K562 (cell line): ENCODE measurements around the gene PTPRG. TPM values are rescaled to one million over a fixed set of nuclear protein-coding genes. Genes with fewer than 3 reads are reported as not detected.

Experiments
- ATAC-seq: fragments of 200-7000 bp; cut with Tn5 transposase; 3 replicates; pipeline ENCODE4 v1.9.1; 2020; ENCODE audit warnings: moderate library complexity
- BruUV-seq: library from RNA; stranded (reverse); fragments of 400-500 nt; replicated peaks from 2 replicates; lab custom pipeline; 2021; lab: Mats Ljungman, UMichigan
- CTCF ChIA-PET: fragments of 300-600 bp; formaldehyde crosslinking; extraction: SDS; loops from one replicate; lab custom pipeline; 2021; ENCODE audit warnings: low intra/inter-chr PET ratio; lab: Yijun Ruan, JAX
- POLR2A ChIA-PET: fragments of 300-600, 350-650 bp; sonication (Branson Sonifier 250); formaldehyde crosslinking; extraction: SDS; loops from one replicate; lab custom pipeline; 2021; ENCODE audit warnings: antibody characterized with exemption, inconsistent platforms; lab: Yijun Ruan, JAX
- DNase-seq, 4 experiments: peaks; one replicate each; pipeline versions ENCODE4 v3.0.0 to v3.0.0-alpha.2; 2011 to 2018; ENCODE audit warnings: low spot score in 3 of 4, mixed read lengths in 3 of 4; ENCODE audit errors: extremely low read depth in 1 of 4
- FAIRE-seq: peaks from 2 replicates; lab custom pipeline; 2011; peaks lifted over from hg19 to GRCh38; lab: Jason Lieb, UNC
- H2AFZ ChIP-seq: 2 replicates; pipeline ENCODE4 v1.6.0; 2011; ENCODE audit warnings: low read depth, low read length, control low read depth, inconsistent platforms
- H3K27ac ChIP-seq: fragments of 200-600 bp; 3 replicates; pipeline ENCODE4 v1.8.0; 2011; ENCODE audit warnings: low read depth, mild to moderate bottlenecking, control low read depth, inconsistent platforms, low read length, moderate library complexity, mixed read lengths; ENCODE audit errors: extremely low read depth
- H3K27me3 ChIP-seq, 2 experiments: fragments of 300-600 bp in 1 of 2; 2 replicates in 1 of 2; 3 replicates in 1 of 2; pipeline versions ENCODE4 v1.6.0 to v1.8.0; 2011; ENCODE audit warnings: inconsistent platforms in 2 of 2, low read length in 2 of 2, mild to moderate bottlenecking in 1 of 2, mixed read lengths in 1 of 2, moderate library complexity in 1 of 2; ENCODE audit not compliant: control insufficient read depth in 2 of 2, insufficient read depth in 2 of 2
- H3K36me3 ChIP-seq: fragments of 300-600 bp; 3 replicates; pipeline ENCODE4 v1.8.0; 2011; ENCODE audit warnings: mild to moderate bottlenecking, low read length, inconsistent platforms; ENCODE audit not compliant: control insufficient read depth, insufficient read depth
- H3K4me1 ChIP-seq, 2 experiments: fragments of 200-600 bp in 1 of 2; replicated peaks in 1 of 2; 2 replicates in 1 of 2; 3 replicates in 1 of 2; pipeline versions ENCODE4 v1.5.1 to v1.8.0; 2011; ENCODE audit warnings: inconsistent platforms in 2 of 2, low read length in 2 of 2, mild to moderate bottlenecking in 1 of 2, mixed read lengths in 1 of 2, moderate library complexity in 1 of 2; ENCODE audit not compliant: control insufficient read depth in 2 of 2, insufficient read depth in 2 of 2
- H3K4me2 ChIP-seq: 2 replicates; pipeline ENCODE4 v1.6.1; 2011; ENCODE audit warnings: low read length, control low read depth, inconsistent platforms, mixed read lengths; ENCODE audit not compliant: insufficient read depth
- H3K4me3 ChIP-seq: fragments of 200-600 bp; sonication (generic), shearing (Covaris generic); 2 replicates; pipeline ENCODE4 v1.5.1; 2016; ENCODE audit warnings: control low read depth, inconsistent platforms
- H3K79me2 ChIP-seq: fragments of 200-600 bp; 3 replicates; pipeline ENCODE4 v1.8.0; 2011; ENCODE audit warnings: low read length, inconsistent platforms; ENCODE audit not compliant: control insufficient read depth, insufficient read depth
- H3K9ac ChIP-seq, 2 experiments: 2 replicates each; pipeline versions ENCODE4 v1.6.0 to v1.6.1; 2011; ENCODE audit warnings: low read depth in 2 of 2, low read length in 2 of 2, control low read depth in 1 of 2, inconsistent platforms in 1 of 2, mild to moderate bottlenecking in 1 of 2, mixed read lengths in 1 of 2; ENCODE audit not compliant: insufficient read depth in 1 of 2
- H3K9me1 ChIP-seq: one replicate; pipeline ENCODE4 v1.6.0; 2011; ENCODE audit warnings: inconsistent platforms, mild to moderate bottlenecking, low read length, moderate library complexity; ENCODE audit not compliant: control insufficient read depth, insufficient read depth
- H3K9me3 ChIP-seq: replicated peaks from 2 replicates; pipeline ENCODE4 v1.5.1; 2011; ENCODE audit warnings: low read depth, low read length, inconsistent platforms; ENCODE audit not compliant: control insufficient read depth, insufficient read depth
- H4K20me1 ChIP-seq: replicated peaks from 2 replicates; pipeline ENCODE4 v1.6.1; 2011; ENCODE audit warnings: low read length, inconsistent platforms, mixed read lengths; ENCODE audit not compliant: control insufficient read depth, insufficient read depth
- CSDE1 ChIP-seq, 2 experiments: fragments of 450-650 bp; IDR thresholded peaks; 2 replicates each; pipeline ENCODE4 v1.6.1; 2016; ENCODE audit warnings: mild to moderate bottlenecking in 1 of 2
- NEUROD1 ChIP-seq: fragments of 150-350 bp; IDR thresholded peaks from 2 replicates; pipeline ENCODE4 v1.6.1; 2014; ENCODE audit warnings: borderline replicate concordance, low read length, low read depth; ENCODE audit not compliant: partially characterized antibody
- NR2F6 ChIP-seq: fragments of 450-650 bp; formaldehyde crosslinking; IDR thresholded peaks from 2 replicates; pipeline ENCODE4 v1.4.0; 2020; ENCODE audit warnings: mild to moderate bottlenecking
- NUFIP1 ChIP-seq: fragments of 450-650 bp; IDR thresholded peaks from 2 replicates; pipeline ENCODE4 v1.6.1; 2018; ENCODE audit not compliant: partially characterized antibody
- ZFP36 ChIP-seq: fragments of 150-350 bp; IDR thresholded peaks from 2 replicates; pipeline ENCODE4 v1.6.1; 2018; ENCODE audit warnings: low read length, low read depth; ENCODE audit not compliant: partially characterized antibody
- ZNF121 ChIP-seq: sonication (generic); formaldehyde crosslinking; conservative IDR thresholded peaks from 2 replicates; pipeline ENCODE4 v1.8.0; 2022; ENCODE audit warnings: missing genetic modification reagents
- ZNF175 ChIP-seq: fragments of 200-800 bp; sonication (Bioruptor generic); IDR thresholded peaks from 2 replicates; pipeline ENCODE4 v1.6.1; 2016; ENCODE audit warnings: low read depth, mild to moderate bottlenecking, missing genetic modification characterization, missing compliant biosample characterization
- ZNF551 ChIP-seq: fragments of 250-450 bp; sonication (Bioruptor Pico); IDR thresholded peaks from 2 replicates; pipeline ENCODE4 v1.5.0; 2021; ENCODE audit warnings: mild to moderate bottlenecking, moderate library complexity
- ZNF707 ChIP-seq: fragments of 250-450 bp; sonication (Bioruptor Pico); conservative IDR thresholded peaks from 2 replicates; pipeline ENCODE4 v1.8.0; 2022; ENCODE audit warnings: inconsistent platforms, mild to moderate bottlenecking, moderate library complexity
- WGBS: fragments of 100-300 bp; shearing (Covaris generic); methylation state at CpG from one replicate; pipeline ENCODE4 v1.1.6; 2016; ENCODE audit warnings: low coverage, mixed read lengths; ENCODE audit not compliant: insufficient coverage; ENCODE audit errors: missing lambda C conversion rate; 5-methylcytosine and 5-hydroxymethylcytosine counted together
- in situ Hi-C: fragments of 300-500 bp; cut with MboI; formaldehyde crosslinking; loops from 4 replicates; pipeline ENCODE4 v1.15.0; 2018; ENCODE audit warnings: inconsistent platforms, mixed read lengths
- intact Hi-C: fragments of 100-400 bp; cut with micrococcal nuclease; formaldehyde crosslinking; loops from 2 replicates; pipeline ENCODE4 v1.14.2; 2022
- polyA plus RNA-seq, 8 experiments: library from polyadenylated mRNA; depleted of rRNA in 4 of 8; stranded (reverse) in 5 of 8; unstranded in 3 of 8; fragments of >200 nt; fragmentation: Nextera tagmentation in 2 of 8; fragmentation: Illumina TruSeq in 1 of 8; extraction: Ambion mirVana in 2 of 8; extraction: Trizol in 1 of 8; gene quantifications; 2 replicates each; pipeline versions ENCODE4 v1.2.1 to v1.2.3, GENCODE V29; 2011 to 2014; ENCODE audit warnings: inconsistent platforms in 1 of 8, missing spikeins in 1 of 8
- total RNA-seq, 7 experiments: library from RNA; depleted of rRNA in 6 of 7; stranded (reverse); fragments of >200 nt in 6 of 7; fragmentation: Illumina TruSeq in 2 of 7; extraction: Trizol in 2 of 7; gene quantifications; 2 replicates each; pipeline versions ENCODE4 v1.2.1 to v1.2.3, GENCODE V29; 2011 to 2021; ENCODE audit warnings: low replicate concordance in 1 of 7
- TF ChIP-seq, protein P1 (sequence below): fragments of 450-650 bp; IDR thresholded peaks from 2 replicates; pipeline ENCODE4 v1.6.1; 2016; ENCODE audit warnings: low read depth, mild to moderate bottlenecking, moderate library complexity

The PTPRG gene
- total and polyA plus RNA-seq, 9 of the 15 experiments (the other 6 are each of a cell fraction or from before 2014, with no cell fraction given): 0.16 TPM; not detected in 8

DNA sequence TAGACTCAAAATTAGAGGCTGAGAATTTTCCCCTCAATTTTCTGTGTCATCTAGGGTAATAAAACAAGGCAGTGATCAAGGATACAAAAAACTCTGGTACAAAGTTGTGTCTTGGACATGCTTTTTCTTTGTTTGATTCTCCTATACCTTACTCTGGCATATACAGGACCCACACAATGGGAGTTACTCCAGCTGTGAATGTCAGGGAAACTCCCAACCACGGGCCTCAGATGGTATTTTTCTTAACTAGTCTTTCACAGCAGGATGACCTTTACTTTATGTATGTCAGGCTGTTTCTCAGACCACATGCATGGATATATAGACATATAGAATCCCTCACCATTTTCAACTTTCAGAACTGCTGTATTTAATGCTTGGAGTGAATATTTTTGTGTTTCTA is 770.6 kb downstream of the PTPRG start:
- TF ChIP-seq NR2F6 (CRISPR knock-in tag): no peak
- TF ChIP-seq ZNF121 (CRISPR knock-in tag): no peak
- no peak for TF ChIP-seq NEUROD1
- no peak for TF ChIP-seq CSDE1 (IDR thresholded peaks at IDR 0.05)
- TF ChIP-seq ZNF551 (CRISPR knock-in tag): no peak
- no peak for TF ChIP-seq ZNF175 (CRISPR knock-in tag)
- no peak for TF ChIP-seq ZFP36
- TF ChIP-seq NUFIP1: no peak
- TF ChIP-seq, protein P1, sequence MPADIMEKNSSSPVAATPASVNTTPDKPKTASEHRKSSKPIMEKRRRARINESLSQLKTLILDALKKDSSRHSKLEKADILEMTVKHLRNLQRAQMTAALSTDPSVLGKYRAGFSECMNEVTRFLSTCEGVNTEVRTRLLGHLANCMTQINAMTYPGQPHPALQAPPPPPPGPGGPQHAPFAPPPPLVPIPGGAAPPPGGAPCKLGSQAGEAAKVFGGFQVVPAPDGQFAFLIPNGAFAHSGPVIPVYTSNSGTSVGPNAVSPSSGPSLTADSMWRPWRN: no peak
- no peak for TF ChIP-seq ZNF707
- Histone ChIP-seq H3K36me3 (no peaks in the 10 kb centered on the region), H3K27ac (no peak overlapping the region), H3K9ac (no peak overlapping the region), H2AFZ (no peak overlapping the region), H3K4me3 (no peak overlapping the region), H3K4me2 (no peak overlapping the region), H3K9me1 (no peaks in the 10 kb centered on the region), H3K27me3 (no peaks in the 10 kb centered on the region), H3K79me2 (no peaks in the 10 kb centered on the region), H4K20me1 (no peaks in the 10 kb centered on the region), H3K4me1 (no peaks in the 10 kb centered on the region), H3K9me3 (no peaks in the 10 kb centered on the region)
- ATAC-seq: no peak
- ChIA-PET CTCF (interaction anchor here (0.6 kb wide), 1 partner anchor 228 kb away, joined by 3 read pairs; no protein-coding TSS in a partner anchor), POLR2A (interaction anchor here (1.0 kb wide), 1 partner anchor 85 kb away, joined by 3 read pairs; no protein-coding TSS in a partner anchor)
- 0% methylated on average over 1 of the region's 1 CpG for WGBS
- in situ Hi-C loops (loop anchor here (10.0 kb wide), 1 partner anchor 223 kb away; no protein-coding TSS in a partner anchor), intact Hi-C loops (loop anchor here (2.0 kb wide), 1 partner anchor 227 kb away; no protein-coding TSS in a partner anchor)
- BruUV-seq: no TSS peak
- no peak for DNase-seq
- no peak for FAIRE-seq
